GM18498 (cell line): ENCODE measurements around the gene P2RX6.
"Not testable (repeated sequence)": the region's sequence is repeated elsewhere in the genome, so short reads cannot be mapped to it uniquely, and the experiment has no call there.

ENCODE experiments used
- ATAC-seq: cut with Tn5 transposase; IDR thresholded peaks from one replicate; pipeline ENCODE4 v1.9.1; 2021; ENCODE audit warnings: mild to moderate bottlenecking, moderate library complexity; ENCODE audit not compliant: unreplicated experiment

Gene P2RX6

DNA sequence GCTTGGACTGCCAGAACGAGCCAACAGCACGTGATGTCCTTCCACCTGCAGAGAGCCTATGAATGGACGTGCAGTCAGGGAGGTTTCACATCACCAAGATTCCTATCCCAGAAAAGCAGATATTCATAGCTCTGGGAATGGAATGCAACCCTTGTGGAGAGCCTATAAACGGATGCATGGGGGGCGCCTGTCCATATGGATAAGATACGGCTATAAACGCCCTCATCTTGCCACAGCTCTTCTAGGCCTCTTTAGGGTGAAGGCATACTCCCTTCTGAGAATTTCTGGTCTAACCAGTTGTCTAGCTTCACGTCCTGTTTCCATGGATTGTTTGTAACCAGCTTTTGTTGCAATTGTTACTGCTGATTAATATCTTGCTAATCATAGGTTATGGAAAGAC, 56.8 kb downstream of the P2RX6 start:
- not testable (repeated sequence) for ATAC-seq

DNA sequence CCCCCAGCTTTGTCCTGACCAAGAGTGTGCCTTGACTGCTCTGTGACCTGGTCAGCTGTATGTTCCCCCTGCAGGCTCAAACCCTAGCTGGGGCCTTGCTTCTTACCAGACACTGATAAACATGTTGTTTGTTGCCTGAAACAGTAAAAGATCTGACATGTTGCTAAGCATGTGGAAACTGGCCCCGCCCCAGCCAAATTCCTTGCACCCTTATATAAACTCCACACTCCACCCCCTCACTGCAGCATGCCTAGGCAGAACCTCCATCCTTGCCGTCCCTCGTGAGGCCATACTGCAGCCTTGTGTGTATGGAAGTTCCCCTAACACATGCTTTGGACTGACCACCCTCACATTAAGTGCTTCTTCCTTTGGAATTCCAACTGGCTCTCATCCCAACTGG, 58.1 kb downstream of the P2RX6 start:
- no peak for ATAC-seq

DNA sequence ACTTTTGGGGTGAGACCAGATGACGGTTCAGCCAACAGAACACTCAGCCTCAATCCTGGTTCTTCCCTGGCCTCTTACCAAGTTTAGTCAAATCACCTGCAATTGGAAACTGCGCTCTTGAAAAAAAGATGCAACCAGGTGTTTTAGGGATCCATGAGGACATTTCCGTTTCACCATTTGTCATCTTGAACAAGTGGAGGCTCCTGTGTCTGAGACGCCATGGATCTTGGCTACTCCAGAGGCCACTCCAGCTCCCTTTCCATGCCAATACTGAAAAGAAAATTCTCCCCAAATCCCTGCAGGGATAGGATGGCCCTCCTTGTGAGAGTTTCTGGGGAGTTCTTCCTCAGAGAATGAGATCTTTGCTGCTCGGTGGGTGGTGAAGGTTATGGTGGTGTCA, 58.5 kb downstream of the P2RX6 start:
- no peak for ATAC-seq

DNA sequence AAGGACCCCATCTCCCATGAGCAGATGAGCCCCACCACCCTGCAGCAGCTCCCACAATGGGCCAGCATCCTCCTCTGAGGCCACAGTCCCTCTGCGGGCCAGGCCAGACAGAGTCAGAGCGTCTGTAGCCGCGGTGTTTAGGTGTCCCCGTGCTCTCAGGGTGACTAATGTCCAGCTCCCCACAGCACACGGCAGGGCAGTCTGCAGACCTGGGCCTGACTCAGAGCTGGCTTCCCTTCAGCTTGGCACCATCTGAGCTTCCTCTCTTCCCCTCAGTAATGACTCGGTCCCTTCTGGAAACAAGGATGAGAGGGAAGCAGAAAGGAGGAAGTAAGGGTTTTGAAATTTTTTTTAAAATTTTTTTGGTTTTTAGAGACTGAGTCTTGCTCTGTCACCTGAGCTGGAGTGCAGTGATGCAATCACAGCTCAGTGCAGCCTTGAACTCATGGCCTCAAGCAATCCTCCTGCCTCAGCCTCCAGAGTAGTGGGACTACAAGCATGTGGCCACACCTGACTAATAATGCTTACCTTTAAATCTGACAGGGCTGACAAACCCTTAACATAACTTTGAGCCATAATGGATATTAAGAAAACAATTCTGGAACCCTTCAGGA, 59.2 kb downstream of the P2RX6 start:
- no peak for ATAC-seq

DNA sequence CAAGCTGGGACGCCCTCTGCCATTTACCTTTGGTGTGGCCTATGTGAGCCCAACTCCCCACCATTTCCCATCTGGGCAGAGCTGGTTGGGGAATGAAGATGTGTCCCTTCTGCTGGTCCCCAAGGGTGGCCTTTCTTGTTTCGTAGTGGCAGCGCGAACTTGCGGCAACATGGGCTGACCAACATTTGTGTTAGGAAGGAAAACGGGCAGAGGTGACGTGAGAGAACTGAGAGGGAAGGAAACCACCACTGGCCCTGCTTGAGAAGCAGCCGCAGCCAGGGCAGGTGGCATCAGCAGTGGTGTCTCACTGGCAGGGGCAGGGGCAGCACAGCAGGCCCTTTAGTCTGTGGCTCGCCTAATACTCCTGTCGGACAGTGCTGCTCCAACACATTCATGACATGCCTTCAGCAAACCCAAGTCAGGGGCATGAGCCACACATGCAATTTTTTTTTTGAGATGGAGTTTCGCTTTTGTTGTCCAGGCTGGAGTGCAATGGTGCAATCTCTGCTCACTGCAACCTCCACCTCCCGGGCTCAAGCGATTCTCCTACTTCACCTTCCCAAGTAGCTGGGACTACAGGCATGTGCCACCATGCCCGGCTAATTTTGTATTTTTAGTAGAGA, 60.7 kb downstream of the P2RX6 start:
- no peak for ATAC-seq

DNA sequence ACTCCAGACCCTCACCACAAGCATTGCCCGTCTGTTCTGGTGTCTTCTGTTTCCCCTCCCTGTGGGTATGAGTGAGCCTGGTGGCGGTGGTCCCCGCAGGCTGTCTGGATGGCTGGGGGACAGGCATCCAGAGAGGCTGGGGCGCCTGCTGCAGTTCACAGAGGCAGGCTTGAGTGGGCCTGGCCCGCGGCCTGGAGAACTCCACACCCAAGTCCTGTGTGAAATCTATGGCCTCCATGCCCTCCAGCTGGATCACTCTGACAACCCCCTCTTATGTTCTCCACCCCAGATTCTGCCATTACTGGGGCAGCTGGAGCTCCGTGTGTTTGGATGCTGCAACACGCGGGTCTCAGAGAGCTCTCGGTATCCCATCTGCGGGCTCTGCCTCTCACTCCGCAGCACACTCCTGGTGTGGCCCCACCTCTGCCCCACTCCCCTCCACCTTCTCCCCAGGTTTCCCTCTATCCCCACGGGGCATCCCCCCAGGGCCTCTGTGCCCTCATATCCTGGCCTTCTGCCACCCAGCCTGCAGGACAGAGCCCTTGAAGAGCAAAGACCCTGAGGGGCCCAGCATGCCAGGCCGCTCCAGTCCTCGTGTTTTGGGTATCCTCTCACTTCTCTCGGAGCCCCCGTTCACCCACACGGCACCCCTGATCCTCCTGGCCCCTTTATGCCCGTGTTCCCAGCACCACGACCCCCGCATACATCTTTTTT, 62.1 kb downstream of the P2RX6 start:
- ATAC-seq, result no peak
